Measurements from ENCODE around the gene DPP9. TPM values are rescaled to one million over a fixed set of nuclear protein-coding genes. Genes with fewer than 3 reads are reported as not detected.

DPP9 gene
- total and polyA plus RNA-seq, 2 of the 13 experiments (the other 11 are each of a cell fraction or from before 2014, with no cell fraction given) = 8.4 to 25.8 TPM

DNA sequence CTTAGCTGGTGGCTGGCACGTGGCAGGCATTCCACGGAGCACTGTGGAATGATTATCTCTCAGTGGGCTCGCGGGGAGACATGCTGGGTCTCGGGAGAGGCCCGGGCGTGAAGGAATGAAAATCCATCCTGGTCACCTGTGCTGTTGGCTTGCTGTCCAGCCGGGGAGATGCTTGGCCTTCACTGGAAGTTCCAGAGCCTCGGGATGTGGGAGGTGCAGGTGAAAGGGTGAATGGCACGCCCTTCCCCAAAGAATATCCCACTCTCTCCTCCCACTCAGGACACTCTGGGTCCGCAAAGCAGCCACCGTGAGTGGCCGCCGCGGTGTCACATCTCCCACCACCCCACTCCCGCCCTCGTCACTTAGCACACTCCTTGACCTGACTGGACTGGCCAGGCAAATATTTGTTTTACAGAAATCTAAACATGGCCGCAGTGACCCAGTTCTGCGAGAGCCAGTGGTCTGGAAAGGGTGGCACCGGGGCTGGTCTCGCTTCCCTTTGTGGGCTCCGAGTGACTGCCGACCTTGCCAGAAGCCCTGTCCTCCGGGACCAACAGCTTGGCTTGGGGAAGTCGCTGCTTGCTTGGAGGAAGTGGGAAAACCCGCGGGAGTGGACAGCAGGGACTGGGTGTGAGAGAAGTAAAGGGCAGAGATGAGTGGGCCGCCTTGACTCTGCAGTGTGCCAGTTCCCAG is 8.0 kb downstream of the DPP9 start (continued):
- TF ChIP-seq ZHX1 (CRISPR knock-in tag; IDR thresholded peaks at IDR 0.05; ENCODE audit: low read depth) (peak; percentile 81; the same call in 1 of the 2 replicates), HES4 (CRISPR knock-in tag; IDR thresholded peaks at IDR 0.05; ENCODE audit: borderline replicate concordance) (0 out of 2 replicates have a peak, but pooled peaks have one; percentile 42), GATAD1 (CRISPR knock-in tag; IDR thresholded peaks at IDR 0.05) (peak; percentile 35; the same call in 1 of the 2 replicates), PHF21A (CRISPR knock-in tag; IDR thresholded peaks at IDR 0.05) (peak; percentile 69; the same call in 1 of the 2 replicates), FOXP1 (IDR thresholded peaks at IDR 0.05) (no peak), FOXP1 (CRISPR knock-in tag; IDR thresholded peaks at IDR 0.05) (peak; percentile 43; the same call in 1 of the 2 replicates), ZNF232 (CRISPR knock-in tag; IDR thresholded peaks at IDR 0.05; ENCODE audit: borderline replicate concordance) (no peak), SP5 (CRISPR knock-in tag; IDR thresholded peaks at IDR 0.05; ENCODE audit: borderline replicate concordance, low read depth) (peak; percentile 66; the same call in 1 of the 2 replicates), ZSCAN31 (CRISPR knock-in tag; IDR thresholded peaks at IDR 0.05; ENCODE audit: low read depth) (peak; percentile 44; the same call in 1 of the 2 replicates), SOX5 (CRISPR knock-in tag; IDR thresholded peaks at IDR 0.05; ENCODE audit: borderline replicate concordance) (peak; percentile 64), ZNF775 (CRISPR knock-in tag; IDR thresholded peaks at IDR 0.05; ENCODE audit: borderline replicate concordance) (no peak), FOXA3 (CRISPR knock-in tag; IDR thresholded peaks at IDR 0.05) (peak; percentile 93), ASH2L (IDR thresholded peaks at IDR 0.05; ENCODE audit: insufficient read length, low read depth, low read length) (peak; percentile 55)
- TF ChIP-seq, protein P1, sequence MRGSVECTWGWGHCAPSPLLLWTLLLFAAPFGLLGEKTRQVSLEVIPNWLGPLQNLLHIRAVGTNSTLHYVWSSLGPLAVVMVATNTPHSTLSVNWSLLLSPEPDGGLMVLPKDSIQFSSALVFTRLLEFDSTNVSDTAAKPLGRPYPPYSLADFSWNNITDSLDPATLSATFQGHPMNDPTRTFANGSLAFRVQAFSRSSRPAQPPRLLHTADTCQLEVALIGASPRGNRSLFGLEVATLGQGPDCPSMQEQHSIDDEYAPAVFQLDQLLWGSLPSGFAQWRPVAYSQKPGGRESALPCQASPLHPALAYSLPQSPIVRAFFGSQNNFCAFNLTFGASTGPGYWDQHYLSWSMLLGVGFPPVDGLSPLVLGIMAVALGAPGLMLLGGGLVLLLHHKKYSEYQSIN (CRISPR knock-in tag; IDR thresholded peaks at IDR 0.05; ENCODE audit: borderline replicate concordance) = no peak
- TF ChIP-seq, protein P2, sequence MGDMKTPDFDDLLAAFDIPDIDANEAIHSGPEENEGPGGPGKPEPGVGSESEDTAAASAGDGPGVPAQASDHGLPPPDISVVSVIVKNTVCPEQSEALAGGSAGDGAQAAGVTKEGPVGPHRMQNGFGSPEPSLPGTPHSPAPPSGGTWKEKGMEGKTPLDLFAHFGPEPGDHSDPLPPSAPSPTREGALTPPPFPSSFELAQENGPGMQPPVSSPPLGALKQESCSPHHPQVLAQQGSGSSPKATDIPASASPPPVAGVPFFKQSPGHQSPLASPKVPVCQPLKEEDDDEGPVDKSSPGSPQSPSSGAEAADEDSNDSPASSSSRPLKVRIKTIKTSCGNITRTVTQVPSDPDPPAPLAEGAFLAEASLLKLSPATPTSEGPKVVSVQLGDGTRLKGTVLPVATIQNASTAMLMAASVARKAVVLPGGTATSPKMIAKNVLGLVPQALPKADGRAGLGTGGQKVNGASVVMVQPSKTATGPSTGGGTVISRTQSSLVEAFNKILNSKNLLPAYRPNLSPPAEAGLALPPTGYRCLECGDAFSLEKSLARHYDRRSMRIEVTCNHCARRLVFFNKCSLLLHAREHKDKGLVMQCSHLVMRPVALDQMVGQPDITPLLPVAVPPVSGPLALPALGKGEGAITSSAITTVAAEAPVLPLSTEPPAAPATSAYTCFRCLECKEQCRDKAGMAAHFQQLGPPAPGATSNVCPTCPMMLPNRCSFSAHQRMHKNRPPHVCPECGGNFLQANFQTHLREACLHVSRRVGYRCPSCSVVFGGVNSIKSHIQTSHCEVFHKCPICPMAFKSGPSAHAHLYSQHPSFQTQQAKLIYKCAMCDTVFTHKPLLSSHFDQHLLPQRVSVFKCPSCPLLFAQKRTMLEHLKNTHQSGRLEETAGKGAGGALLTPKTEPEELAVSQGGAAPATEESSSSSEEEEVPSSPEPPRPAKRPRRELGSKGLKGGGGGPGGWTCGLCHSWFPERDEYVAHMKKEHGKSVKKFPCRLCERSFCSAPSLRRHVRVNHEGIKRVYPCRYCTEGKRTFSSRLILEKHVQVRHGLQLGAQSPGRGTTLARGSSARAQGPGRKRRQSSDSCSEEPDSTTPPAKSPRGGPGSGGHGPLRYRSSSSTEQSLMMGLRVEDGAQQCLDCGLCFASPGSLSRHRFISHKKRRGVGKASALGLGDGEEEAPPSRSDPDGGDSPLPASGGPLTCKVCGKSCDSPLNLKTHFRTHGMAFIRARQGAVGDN (CRISPR knock-in tag; IDR thresholded peaks at IDR 0.05) = peak; percentile 95
- TF ChIP-seq, protein P3, sequence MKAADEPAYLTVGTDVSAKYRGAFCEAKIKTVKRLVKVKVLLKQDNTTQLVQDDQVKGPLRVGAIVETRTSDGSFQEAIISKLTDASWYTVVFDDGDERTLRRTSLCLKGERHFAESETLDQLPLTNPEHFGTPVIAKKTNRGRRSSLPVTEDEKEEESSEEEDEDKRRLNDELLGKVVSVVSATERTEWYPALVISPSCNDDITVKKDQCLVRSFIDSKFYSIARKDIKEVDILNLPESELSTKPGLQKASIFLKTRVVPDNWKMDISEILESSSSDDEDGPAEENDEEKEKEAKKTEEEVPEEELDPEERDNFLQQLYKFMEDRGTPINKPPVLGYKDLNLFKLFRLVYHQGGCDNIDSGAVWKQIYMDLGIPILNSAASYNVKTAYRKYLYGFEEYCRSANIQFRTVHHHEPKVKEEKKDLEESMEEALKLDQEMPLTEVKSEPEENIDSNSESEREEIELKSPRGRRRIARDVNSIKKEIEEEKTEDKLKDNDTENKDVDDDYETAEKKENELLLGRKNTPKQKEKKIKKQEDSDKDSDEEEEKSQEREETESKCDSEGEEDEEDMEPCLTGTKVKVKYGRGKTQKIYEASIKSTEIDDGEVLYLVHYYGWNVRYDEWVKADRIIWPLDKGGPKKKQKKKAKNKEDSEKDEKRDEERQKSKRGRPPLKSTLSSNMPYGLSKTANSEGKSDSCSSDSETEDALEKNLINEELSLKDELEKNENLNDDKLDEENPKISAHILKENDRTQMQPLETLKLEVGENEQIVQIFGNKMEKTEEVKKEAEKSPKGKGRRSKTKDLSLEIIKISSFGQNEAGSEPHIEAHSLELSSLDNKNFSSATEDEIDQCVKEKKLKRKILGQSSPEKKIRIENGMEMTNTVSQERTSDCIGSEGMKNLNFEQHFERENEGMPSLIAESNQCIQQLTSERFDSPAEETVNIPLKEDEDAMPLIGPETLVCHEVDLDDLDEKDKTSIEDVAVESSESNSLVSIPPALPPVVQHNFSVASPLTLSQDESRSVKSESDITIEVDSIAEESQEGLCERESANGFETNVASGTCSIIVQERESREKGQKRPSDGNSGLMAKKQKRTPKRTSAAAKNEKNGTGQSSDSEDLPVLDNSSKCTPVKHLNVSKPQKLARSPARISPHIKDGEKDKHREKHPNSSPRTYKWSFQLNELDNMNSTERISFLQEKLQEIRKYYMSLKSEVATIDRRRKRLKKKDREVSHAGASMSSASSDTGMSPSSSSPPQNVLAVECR (CRISPR knock-in tag; IDR thresholded peaks at IDR 0.05; ENCODE audit: borderline replicate concordance) = peak; percentile 58; the same call in 1 of the 2 replicates
